NB4 (cell line): Measurements from ENCODE around the gene INSYN1.

ENCODE experiments used
- CTCF ChIP-seq: IDR thresholded peaks from one replicate; pipeline ENCODE4 v1.5.1; 2012; ENCODE audit warnings: low read depth, low read length
- MAX ChIP-seq: IDR thresholded peaks from 2 replicates; pipeline ENCODE4 v1.6.1; 2011; ENCODE audit warnings: low read depth, low read length
- POLR2A ChIP-seq: IDR thresholded peaks from 2 replicates; pipeline ENCODE4 v1.6.1; 2011; ENCODE audit warnings: mild to moderate bottlenecking; ENCODE audit not compliant: insufficient read length; ENCODE audit errors: extremely low read depth

GRCh38 chr15:73782344-73782959, 29.3 kb upstream of the INSYN1 start:
- TF ChIP-seq CTCF (no peak), POLR2A (no peak), MAX (no peak)
